PC-3 (cell line): ENCODE data around the gene AKAP13.

ENCODE experiments used
- CTCF ChIP-seq: fragments of 300-600 bp; sonication (generic); conservative IDR thresholded peaks from 2 replicates; pipeline ENCODE4 v1.5.1; 2017; ENCODE audit warnings: antibody characterized with exemption, low read depth, mild to moderate bottlenecking, low read length
- EZH2 ChIP-seq: fragments of 300-600 bp; sonication (generic); IDR thresholded peaks from one replicate; pipeline ENCODE4 v1.6.1; 2017; ENCODE audit warnings: antibody characterized with exemption, mild to moderate bottlenecking, low read length; ENCODE audit not compliant: unreplicated experiment
- EZH2phosphoT487 ChIP-seq: fragments of 300-600 bp; sonication (generic); IDR thresholded peaks from 2 replicates; pipeline ENCODE4 v1.6.1; 2018; ENCODE audit warnings: mild to moderate bottlenecking, antibody characterized with exemption, low read length, borderline replicate concordance

GRCh38 chr15:85361323-85361722 is 19.1 kb upstream of the AKAP13 start:
- no peak for TF ChIP-seq CTCF
- TF ChIP-seq EZH2, result no peak
- TF ChIP-seq EZH2phosphoT487, result no peak
